Measurements from ENCODE around the gene CENPE.

GRCh38 chr4:103244251-103244650 lies 46.1 kb upstream of the CENPE start:
- no peak for TF ChIP-seq POLR2AphosphoS5 (IDR thresholded peaks at IDR 0.05; ENCODE audit: borderline replicate concordance, low read depth, low read length)
- no peak for TF ChIP-seq FOXP2 (optimal IDR thresholded peaks at IDR 0.05; ENCODE audit: control extremely low read depth, extremely low read length, insufficient read depth)
- TF ChIP-seq EZH2 (IDR thresholded peaks at IDR 0.05): no peak

All from SK-N-MC (cell line).